GM18526 (cell line): ENCODE measurements around the gene IMPG1.

Source experiments
- POLR2A ChIP-seq: IDR thresholded peaks from 3 replicates; pipeline ENCODE4 v1.6.1; 2011; ENCODE audit not compliant: insufficient read length; ENCODE audit errors: extremely low read depth

The IMPG1 gene

DNA sequence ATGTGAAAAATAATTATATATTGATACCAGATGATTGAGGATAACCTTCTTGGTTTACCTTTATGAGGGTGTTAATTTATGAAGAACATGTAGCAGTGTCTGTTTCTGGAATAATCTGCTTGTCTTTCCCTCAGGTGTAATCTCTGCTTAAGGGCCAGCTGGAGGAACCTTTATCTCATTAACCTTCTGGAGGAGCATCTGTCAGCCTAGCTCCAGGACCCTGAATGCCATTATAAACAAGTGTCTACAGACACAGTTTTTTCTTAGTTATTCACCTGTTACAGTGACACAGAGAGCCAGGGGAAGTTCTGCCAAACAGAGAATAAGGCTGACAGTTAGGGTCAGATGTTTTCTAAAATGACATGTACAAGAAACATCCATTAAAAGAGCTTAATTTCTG is at the start of gene IMPG1:
IMPG1 (minus strand) TSS at position 101 of the 400 bp plus-strand sequence. CDS start 174 bp downstream, outside the sequence.
- no peak for TF ChIP-seq POLR2A

GRCh38 chr6:76120302-76120701 is 47.8 kb upstream of the IMPG1 start:
- no peak for TF ChIP-seq POLR2A

GRCh38 chr6:76073281-76073680 is 819 bp upstream of the IMPG1 start:
- no peak for TF ChIP-seq POLR2A

- no peak for TF ChIP-seq POLR2A
Observed at GRCh38 chr6:76057469-76057868, 15.0 kb downstream of the IMPG1 start.

DNA sequence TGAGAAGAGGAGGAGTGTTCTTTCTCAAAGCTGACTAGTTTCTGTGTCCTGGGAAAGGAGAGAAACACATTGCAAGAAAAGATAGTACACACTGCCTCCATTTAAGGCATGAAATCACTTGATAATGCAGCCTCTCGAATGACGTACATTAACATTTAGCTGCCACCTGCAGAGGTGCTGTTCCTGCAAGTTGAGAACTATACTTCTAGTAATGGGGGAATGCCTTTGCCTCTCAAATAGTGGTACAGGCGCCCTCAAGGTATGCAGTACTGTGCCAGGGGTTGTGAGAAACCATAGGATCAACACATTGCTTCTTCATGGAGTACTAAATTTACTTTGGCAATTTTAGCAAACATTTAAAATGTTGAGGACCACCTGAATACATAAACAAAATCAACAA is 20.1 kb downstream of the IMPG1 start:
- TF ChIP-seq POLR2A: no peak

- no peak for TF ChIP-seq POLR2A
Observed at GRCh38 chr6:76043690-76044089, 28.8 kb downstream of the IMPG1 start.

GRCh38 chr6:76035713-76036112 is 36.7 kb downstream of the IMPG1 start:
- TF ChIP-seq POLR2A: no peak

GRCh38 chr6:76026101-76026500 is 46.4 kb downstream of the IMPG1 start:
- no peak for TF ChIP-seq POLR2A

- TF ChIP-seq POLR2A: no peak
Observed at GRCh38 chr6:76014626-76015530, 57.6 kb downstream of the IMPG1 start.

DNA sequence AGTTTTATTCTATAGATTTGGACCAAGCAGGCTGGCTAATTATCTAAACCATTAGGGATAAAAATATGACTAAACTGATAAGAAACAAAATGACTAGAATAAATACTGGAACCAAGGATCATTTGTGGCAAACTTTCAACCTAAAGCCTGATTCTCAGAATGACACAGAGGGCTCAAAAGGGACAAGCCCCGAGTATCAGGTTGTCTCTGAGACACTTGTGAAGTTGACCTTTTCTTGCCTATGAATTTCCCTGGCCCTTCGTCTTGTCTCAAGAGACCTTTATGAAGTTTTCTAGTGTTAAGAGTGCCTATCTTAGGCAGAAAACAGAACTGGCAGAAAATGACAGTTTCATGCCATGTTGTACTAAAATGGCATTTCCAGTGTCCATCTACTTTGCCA is 68.3 kb downstream of the IMPG1 start:
- no peak for TF ChIP-seq POLR2A

DNA sequence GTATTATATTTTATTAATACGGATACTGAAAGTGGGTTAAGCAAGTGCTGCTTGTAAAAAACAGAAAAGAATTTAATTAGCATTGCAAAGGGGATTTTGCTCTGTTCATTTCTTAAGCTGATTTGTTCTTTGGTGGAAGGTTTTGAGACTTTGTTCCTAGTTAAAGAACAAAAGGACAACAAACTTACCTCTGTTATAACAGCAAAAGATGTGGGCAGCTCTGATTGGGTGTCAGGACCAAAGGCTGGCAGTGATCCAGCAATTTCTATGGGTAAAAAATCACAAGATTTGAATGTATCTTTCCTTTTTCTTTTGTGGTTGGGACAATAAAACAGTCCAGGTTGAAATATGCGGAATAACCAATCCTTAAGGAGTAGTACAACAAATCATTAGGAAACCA is 68.8 kb downstream of the IMPG1 start:
- no peak for TF ChIP-seq POLR2A

GRCh38 chr6:76003113-76003512 is 69.3 kb downstream of the IMPG1 start:
- no peak for TF ChIP-seq POLR2A

- TF ChIP-seq POLR2A: no peak
Observed at GRCh38 chr6:76000629-76001028, 71.8 kb downstream of the IMPG1 start.

GRCh38 chr6:75997696-75998095 is 74.8 kb downstream of the IMPG1 start:
- no peak for TF ChIP-seq POLR2A

DNA sequence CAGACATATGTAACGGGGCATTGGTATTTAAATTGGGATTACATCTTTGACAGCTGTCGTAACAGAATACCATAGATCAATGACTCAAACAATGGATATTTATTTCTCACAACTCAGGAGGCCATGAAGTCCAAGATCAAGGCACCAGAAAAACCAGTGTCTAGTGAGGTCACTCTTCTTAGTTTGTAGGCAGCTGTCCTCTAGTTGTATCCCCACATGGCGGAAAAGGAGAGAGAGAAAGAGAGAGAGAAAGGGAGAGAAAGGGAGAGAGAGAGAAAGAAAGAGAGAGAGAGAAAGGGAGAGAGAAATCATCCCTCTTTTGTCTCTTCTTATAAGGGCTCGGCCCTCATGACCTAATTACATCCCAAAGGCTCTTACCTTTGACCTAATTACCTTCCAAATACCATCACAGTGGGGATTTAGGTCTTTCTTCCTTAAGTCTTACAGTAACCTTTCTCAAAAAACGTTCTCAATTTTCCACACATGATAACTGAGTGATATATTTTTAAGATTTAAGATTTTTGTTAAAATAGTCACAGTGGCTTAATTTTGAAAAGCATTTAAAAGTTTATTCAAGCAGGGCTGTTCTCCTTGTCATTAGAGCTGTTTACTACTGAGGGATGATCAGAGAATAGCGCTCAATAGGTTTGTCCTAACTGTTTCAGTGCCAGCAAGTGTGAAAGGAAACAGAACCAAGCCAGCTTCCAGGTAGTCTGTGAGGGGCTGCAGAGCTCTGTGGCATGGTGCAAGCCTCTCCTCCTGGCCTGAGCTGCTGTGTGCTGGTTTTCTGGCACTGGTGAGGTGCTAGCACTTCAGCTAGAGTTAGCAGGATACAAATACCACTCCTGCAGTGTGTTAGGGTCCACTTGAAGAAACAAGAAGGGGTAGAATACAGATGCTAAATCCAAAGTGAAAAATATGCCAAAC is 79.0 kb downstream of the IMPG1 start:
- no peak for TF ChIP-seq POLR2A

DNA sequence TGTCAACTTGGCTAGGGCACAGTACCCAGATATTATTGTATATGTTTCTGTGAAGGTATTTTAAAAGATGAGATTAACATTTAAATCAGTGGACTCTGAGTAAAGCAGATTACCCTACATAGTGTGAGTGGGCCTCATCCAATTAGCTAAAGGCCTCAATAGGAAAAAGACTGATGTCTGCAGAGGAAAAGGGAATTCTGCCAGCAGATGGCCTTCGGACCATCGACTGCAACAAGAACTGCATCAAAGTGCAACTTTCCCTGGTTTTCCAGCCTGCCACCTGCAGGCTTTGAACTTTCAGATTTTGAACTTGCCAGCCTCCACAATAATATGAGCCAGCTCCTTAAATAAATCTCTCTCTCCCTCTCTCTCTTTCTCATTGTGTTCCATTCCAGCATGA is 80.5 kb downstream of the IMPG1 start:
- no peak for TF ChIP-seq POLR2A
